Measurements from ENCODE around the gene CTXN3. TPM values are rescaled to one million over a fixed set of nuclear protein-coding genes. Genes with fewer than 3 reads are reported as not detected.

CTXN3 gene
- total and polyA plus RNA-seq, 2 donors (not counting 3 experiments of a cell fraction or from before 2014, with no cell fraction given) = not detected

- H3K27ac ChIP-seq (ENCODE audit: insufficient read depth, low read depth, low read length) = no peak overlapping the region
- H3K36me3 ChIP-seq (ENCODE audit: control insufficient read depth in 2 of 2, extremely low read depth in 1 of 2, insufficient read depth in 2 of 2, low read length in 2 of 2) = no peaks in the 10 kb centered on the region
- ChIA-PET CTCF (interaction anchor here (0.7 to 1.3 kb wide), 4 partner anchors 12 to 580 kb away, joined by 3 to 4 read pairs (median 3); no protein-coding TSS in a partner anchor), POLR2A (no interaction called here)
- H3K9ac ChIP-seq (replicated peaks; ENCODE audit: extremely low read depth, insufficient read depth, low read length) = no peak overlapping the region
- no peak overlapping the region for H3K4me3 ChIP-seq (replicated peaks in 1 of 3; ENCODE audit: insufficient read depth in 1 of 3, low read depth in 1 of 3, low read length in 3 of 3)
- H3K27me3 ChIP-seq (ENCODE audit: control insufficient read depth in 2 of 2, insufficient read depth in 2 of 2, low read length in 2 of 2) = peaks cover 3 to 4% of the 10 kb centered on the region in 2 experiments
- H4K20me1 ChIP-seq (replicated peaks; ENCODE audit: control insufficient read depth, extremely low read depth, insufficient read depth, low read length) = no peaks in the 10 kb centered on the region
- H3K9me3 ChIP-seq (replicated peaks; ENCODE audit: control insufficient read depth, insufficient read depth, low read length) = no peaks in the 10 kb centered on the region
- DNase-seq (ENCODE audit: low read depth, low spot score) = no peak
- FAIRE-seq = no peak
- TF ChIP-seq FOS (IDR thresholded peaks at IDR 0.05; ENCODE audit: borderline replicate concordance, insufficient read depth, low read length) = no peak
- no peak for TF ChIP-seq EZH2 (IDR thresholded peaks at IDR 0.05; ENCODE audit: borderline replicate concordance, low read depth, low read length, severe bottlenecking)
- TF ChIP-seq GATA2 (IDR thresholded peaks at IDR 0.05; ENCODE audit: insufficient read depth, insufficient read length, low read depth, low read length) = no peak
- TF ChIP-seq MYC (IDR thresholded peaks at IDR 0.05; ENCODE audit: low read depth, low read length) = no peak
- no peak for TF ChIP-seq POLR2AphosphoS5 (IDR thresholded peaks at IDR 0.05; ENCODE audit: insufficient read depth, low read depth, low read length)
- no peak for TF ChIP-seq JUN (IDR thresholded peaks at IDR 0.05; ENCODE audit: borderline replicate concordance, insufficient read depth, insufficient read length, low read depth)
- TF ChIP-seq, protein P1, sequence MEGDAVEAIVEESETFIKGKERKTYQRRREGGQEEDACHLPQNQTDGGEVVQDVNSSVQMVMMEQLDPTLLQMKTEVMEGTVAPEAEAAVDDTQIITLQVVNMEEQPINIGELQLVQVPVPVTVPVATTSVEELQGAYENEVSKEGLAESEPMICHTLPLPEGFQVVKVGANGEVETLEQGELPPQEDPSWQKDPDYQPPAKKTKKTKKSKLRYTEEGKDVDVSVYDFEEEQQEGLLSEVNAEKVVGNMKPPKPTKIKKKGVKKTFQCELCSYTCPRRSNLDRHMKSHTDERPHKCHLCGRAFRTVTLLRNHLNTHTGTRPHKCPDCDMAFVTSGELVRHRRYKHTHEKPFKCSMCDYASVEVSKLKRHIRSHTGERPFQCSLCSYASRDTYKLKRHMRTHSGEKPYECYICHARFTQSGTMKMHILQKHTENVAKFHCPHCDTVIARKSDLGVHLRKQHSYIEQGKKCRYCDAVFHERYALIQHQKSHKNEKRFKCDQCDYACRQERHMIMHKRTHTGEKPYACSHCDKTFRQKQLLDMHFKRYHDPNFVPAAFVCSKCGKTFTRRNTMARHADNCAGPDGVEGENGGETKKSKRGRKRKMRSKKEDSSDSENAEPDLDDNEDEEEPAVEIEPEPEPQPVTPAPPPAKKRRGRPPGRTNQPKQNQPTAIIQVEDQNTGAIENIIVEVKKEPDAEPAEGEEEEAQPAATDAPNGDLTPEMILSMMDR (IDR thresholded peaks at IDR 0.05; ENCODE audit: extremely low read depth in 1 of 2, insufficient read depth in 1 of 2, low read depth in 1 of 2, low read length in 2 of 2) = no peak
- no peak for TF ChIP-seq POLR2A (IDR thresholded peaks at IDR 0.05; ENCODE audit: low read depth, low read length)
- TF ChIP-seq, protein P2, sequence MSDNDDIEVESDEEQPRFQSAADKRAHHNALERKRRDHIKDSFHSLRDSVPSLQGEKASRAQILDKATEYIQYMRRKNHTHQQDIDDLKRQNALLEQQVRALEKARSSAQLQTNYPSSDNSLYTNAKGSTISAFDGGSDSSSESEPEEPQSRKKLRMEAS (IDR thresholded peaks at IDR 0.05; ENCODE audit: insufficient read depth, insufficient read length) = no peak
- dilution Hi-C loops (cut with MboI; ENCODE audit: extremely low pct_ligation_motif_present, low sequenced_read_pairs) (no loop called here), intact Hi-C loops (cut with micrococcal nuclease) (no loop called here)
- no peak overlapping the region for H3K4me2 ChIP-seq (ENCODE audit: insufficient read depth, low read length)
- H2AFZ ChIP-seq (ENCODE audit: low read depth, low read length) = no peak overlapping the region
- no peaks in the 10 kb centered on the region for H3K4me1 ChIP-seq (ENCODE audit: control insufficient read depth, extremely low read depth, insufficient read depth, low read length)
- H3K79me2 ChIP-seq (ENCODE audit: control insufficient read depth, insufficient read depth, low read length) = no peaks in the 10 kb centered on the region
- H3K9me1 ChIP-seq (replicated peaks; ENCODE audit: control insufficient read depth, extremely low read depth, insufficient read depth, low read length) = no peaks in the 10 kb centered on the region
- no TSS peak for BruUV-seq (replicated peaks)
Observed at GRCh38 chr5:127621601-127622325, 27.1 kb upstream of the CTXN3 start.
